GM19467 (cell line): ENCODE results near the gene NANOS1.
A peak's percentile ranks its signal among the peaks of the same experiment; 100 is the strongest.

Experiments used
- ATAC-seq: cut with Tn5 transposase; IDR thresholded peaks from one replicate; pipeline ENCODE4 v1.9.1; 2021; ENCODE audit warnings: mild to moderate bottlenecking, moderate library complexity; ENCODE audit not compliant: unreplicated experiment

Gene NANOS1

GRCh38 chr10:119055472-119055871 is 26.0 kb downstream of the NANOS1 start:
- no peak for ATAC-seq

- ATAC-seq, result no peak
Observed at GRCh38 chr10:119058010-119058409, 28.5 kb downstream of the NANOS1 start.

- no peak for ATAC-seq
Observed at GRCh38 chr10:119059557-119059956, 30.0 kb downstream of the NANOS1 start.

- ATAC-seq, result no peak
Observed at GRCh38 chr10:119060107-119060506, 30.6 kb downstream of the NANOS1 start.

GRCh38 chr10:119061352-119061751 is 31.8 kb downstream of the NANOS1 start:
- ATAC-seq, result no peak

- no peak for ATAC-seq
Observed at GRCh38 chr10:119061926-119062325, 32.4 kb downstream of the NANOS1 start.

GRCh38 chr10:119070395-119071165 is 41.1 kb downstream of the NANOS1 start:
- no peak for ATAC-seq

- no peak for ATAC-seq
Observed at GRCh38 chr10:119073584-119073983, 44.1 kb downstream of the NANOS1 start.

GRCh38 chr10:119078422-119079179 is 49.1 kb downstream of the NANOS1 start:
- ATAC-seq, result no peak

GRCh38 chr10:119079599-119080520 is 50.3 kb downstream of the NANOS1 start:
- peak; percentile 45 for ATAC-seq

GRCh38 chr10:119080521-119081259 is 51.2 kb downstream of the NANOS1 start, which contains the start of gene EIF3A:
TSS of gene EIF3A (minus strand) at chr10:119080817. CDS start at chr10:119080676, 141 bp downstream.
- ATAC-seq, result peak; percentile 83
